ENCODE data around the gene GNE. TPM values are rescaled to one million over a fixed set of nuclear protein-coding genes. Genes with fewer than 3 reads are reported as not detected.

The GNE gene
- total and polyA plus RNA-seq, 2 of the 13 experiments (the other 11 are each of a cell fraction or from before 2014, with no cell fraction given) = 16.1 to 24.1 TPM

DNA sequence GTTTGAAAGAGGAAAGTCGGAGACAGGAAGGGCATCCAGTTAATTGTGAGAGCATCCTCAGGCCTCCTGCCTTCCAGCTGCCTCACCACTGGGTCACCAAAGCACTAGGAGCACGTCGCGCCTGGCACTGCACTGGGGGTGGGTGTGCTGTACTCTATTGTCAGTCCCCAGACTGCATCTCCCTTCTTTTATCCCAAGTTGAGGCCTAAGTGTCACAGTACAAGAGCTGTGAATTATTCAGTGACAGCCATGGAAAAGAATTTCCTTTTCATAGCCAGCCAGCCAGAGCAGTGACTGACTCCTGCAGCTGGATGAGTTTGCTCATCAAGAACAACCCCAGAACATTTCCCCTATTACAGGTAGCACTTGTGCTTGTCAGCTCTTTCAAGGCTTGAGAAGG, 51.2 kb downstream of the GNE start:
- Histone ChIP-seq H3K27me3 (ENCODE audit: control insufficient read depth in 1 of 2, insufficient read depth in 2 of 2, low read length in 2 of 2) (no peaks in the 10 kb centered on the region), H2AFZ (ENCODE audit: low read length) (no peak overlapping the region), H3K9me3 (ENCODE audit: low read length) (no peaks in the 10 kb centered on the region), H3K79me2 (ENCODE audit: insufficient read depth, low read length) (peaks cover 21% of the 10 kb centered on the region), H3K9ac (ENCODE audit: insufficient read depth, low read depth, low read length) (no peak overlapping the region), H4K20me1 (ENCODE audit: insufficient read depth, low read length) (peaks cover 9% of the 10 kb centered on the region; the same call in 1 of the 2 replicates), H3K4me3 (replicated peaks in 1 of 3; ENCODE audit: insufficient read depth in 1 of 3, low read depth in 2 of 3, low read length in 3 of 3) (no peak overlapping the region), H3K27ac (ENCODE audit: extremely low read length, insufficient read depth, low read length) (peak overlapping the region; percentile 65), H3K4me2 (ENCODE audit: low read depth, low read length) (peak overlapping the region; percentile 33), H3K4me1 (ENCODE audit: insufficient read depth, low read length) (peaks cover 37% of the 10 kb centered on the region), H3K36me3 (replicated peaks in 1 of 2; ENCODE audit: control insufficient read depth in 1 of 2, insufficient read depth in 2 of 2, low read length in 2 of 2) (peaks cover 36 to 91% of the 10 kb centered on the region in 2 experiments)
- no peak for FAIRE-seq
- peak; percentile 40 for ATAC-seq
- intact Hi-C loops (cut with micrococcal nuclease; ENCODE audit: unreplicated experiment) = no loop called here
- in situ Hi-C loops (cut with HindIII; ENCODE audit: extremely low pct_ligation_motif_present, low pct_unique_long_range_greater_than_20kb) = no loop called here
- BruUV-seq (replicated peaks) = no TSS peak
- CTCF ChIA-PET (ENCODE audit: low intra/inter-chr PET ratio, low total read pairs) = no interaction called here
- 93% methylated on average over 4 of the region's 4 CpGs for WGBS (ENCODE audit: low lambda C conversion rate)
- no peak for DNase-seq (ENCODE audit: low spot score)
- peak; percentile 45 for TF ChIP-seq ZNF781 (CRISPR knock-in tag; IDR thresholded peaks at IDR 0.05; ENCODE audit: borderline replicate concordance, not compliant biosample characterization)
- TF ChIP-seq, protein P1, sequence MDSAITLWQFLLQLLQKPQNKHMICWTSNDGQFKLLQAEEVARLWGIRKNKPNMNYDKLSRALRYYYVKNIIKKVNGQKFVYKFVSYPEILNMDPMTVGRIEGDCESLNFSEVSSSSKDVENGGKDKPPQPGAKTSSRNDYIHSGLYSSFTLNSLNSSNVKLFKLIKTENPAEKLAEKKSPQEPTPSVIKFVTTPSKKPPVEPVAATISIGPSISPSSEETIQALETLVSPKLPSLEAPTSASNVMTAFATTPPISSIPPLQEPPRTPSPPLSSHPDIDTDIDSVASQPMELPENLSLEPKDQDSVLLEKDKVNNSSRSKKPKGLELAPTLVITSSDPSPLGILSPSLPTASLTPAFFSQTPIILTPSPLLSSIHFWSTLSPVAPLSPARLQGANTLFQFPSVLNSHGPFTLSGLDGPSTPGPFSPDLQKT (CRISPR knock-in tag; IDR thresholded peaks at IDR 0.05; ENCODE audit: borderline replicate concordance) = no peak
- POLR2A ChIA-PET = interaction anchor here (0.8 to 4.7 kb wide), 3 partner anchors 15 to 51 kb away, joined by 3 to 62 read pairs (median 4); partner anchors contain the start of genes CLTA and GNE

DNA sequence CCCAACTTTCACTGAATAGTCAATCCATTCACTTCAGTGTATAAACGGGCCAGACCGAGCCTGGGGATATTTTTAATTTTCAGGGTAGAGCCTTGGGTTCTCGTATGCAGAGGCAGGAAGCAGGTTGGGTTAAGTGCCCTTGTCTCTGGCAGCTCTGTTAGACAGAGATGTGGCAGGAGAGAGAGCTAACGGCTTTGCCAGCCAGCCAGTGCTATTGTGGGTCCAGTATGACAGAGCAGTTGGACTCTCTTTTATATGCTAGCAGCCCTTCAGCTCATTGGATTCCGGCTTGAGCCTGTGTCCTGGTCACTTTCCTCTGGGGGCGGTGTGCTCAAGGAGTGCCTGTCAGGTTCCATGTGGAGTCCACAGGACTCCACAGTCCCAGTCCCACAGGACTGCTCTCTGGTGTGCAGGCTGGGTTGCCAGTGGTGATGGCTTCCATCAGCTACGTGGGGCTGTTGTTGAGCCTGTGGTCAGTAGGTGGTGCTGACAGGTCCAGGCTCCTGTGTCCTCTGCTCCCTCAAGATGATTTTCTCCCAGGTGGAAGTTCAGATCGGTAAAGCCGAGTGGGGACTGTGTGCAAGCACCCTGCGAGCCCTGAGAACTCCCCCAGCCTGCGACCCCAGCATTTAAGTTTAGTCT, 53.2 kb downstream of the GNE start:
- Histone ChIP-seq H4K20me1 (ENCODE audit: insufficient read depth, low read length) (peaks cover 9% of the 10 kb centered on the region; the same call in 1 of the 2 replicates), H3K9me3 (ENCODE audit: low read length) (no peaks in the 10 kb centered on the region), H2AFZ (ENCODE audit: low read length) (no peak overlapping the region), H3K36me3 (replicated peaks in 1 of 2; ENCODE audit: control insufficient read depth in 1 of 2, insufficient read depth in 2 of 2, low read length in 2 of 2) (peaks cover 29 to 89% of the 10 kb centered on the region in 2 experiments), H3K79me2 (ENCODE audit: insufficient read depth, low read length) (peaks cover 19% of the 10 kb centered on the region), H3K4me1 (ENCODE audit: insufficient read depth, low read length) (peaks cover 37% of the 10 kb centered on the region), H3K4me2 (ENCODE audit: low read depth, low read length) (no peak overlapping the region), H3K27ac (ENCODE audit: extremely low read length, insufficient read depth, low read length) (no peak overlapping the region), H3K4me3 (replicated peaks in 1 of 3; ENCODE audit: insufficient read depth in 1 of 3, low read depth in 2 of 3, low read length in 3 of 3) (no peak overlapping the region), H3K27me3 (ENCODE audit: control insufficient read depth in 1 of 2, insufficient read depth in 2 of 2, low read length in 2 of 2) (no peaks in the 10 kb centered on the region), H3K9ac (ENCODE audit: insufficient read depth, low read depth, low read length) (no peak overlapping the region)
- FAIRE-seq (peak; percentile 37), DNase-seq (ENCODE audit: low spot score) (no peak), ATAC-seq (peak; percentile 83)
- WGBS (ENCODE audit: low lambda C conversion rate) = 97% methylated on average over 9 of the region's 11 CpGs
- no TSS peak for BruUV-seq (replicated peaks)
- in situ Hi-C loops (cut with HindIII; ENCODE audit: extremely low pct_ligation_motif_present, low pct_unique_long_range_greater_than_20kb) (no loop called here), intact Hi-C loops (cut with micrococcal nuclease; ENCODE audit: unreplicated experiment) (no loop called here)
- CTCF ChIA-PET (ENCODE audit: low intra/inter-chr PET ratio, low total read pairs) = interaction anchor here (0.6 kb wide), 1 partner anchor 124 kb away, joined by 4 read pairs; no protein-coding TSS in a partner anchor
- POLR2A ChIA-PET = interaction anchor here (4.7 kb wide), 1 partner anchor 13 kb away, joined by 62 read pairs; the partner anchor contains the start of gene CLTA
- TF ChIP-seq STAG1 (CRISPR knock-in tag; IDR thresholded peaks at IDR 0.05) (peak; percentile 62), SMAD1 (CRISPR knock-in tag; IDR thresholded peaks at IDR 0.05; ENCODE audit: borderline replicate concordance, low read depth) (no peak), PAF1 (CRISPR knock-in tag; IDR thresholded peaks at IDR 0.05) (no peak), GLI4 (CRISPR knock-in tag; IDR thresholded peaks at IDR 0.05; ENCODE audit: borderline replicate concordance) (no peak)
- TF ChIP-seq, protein P2, sequence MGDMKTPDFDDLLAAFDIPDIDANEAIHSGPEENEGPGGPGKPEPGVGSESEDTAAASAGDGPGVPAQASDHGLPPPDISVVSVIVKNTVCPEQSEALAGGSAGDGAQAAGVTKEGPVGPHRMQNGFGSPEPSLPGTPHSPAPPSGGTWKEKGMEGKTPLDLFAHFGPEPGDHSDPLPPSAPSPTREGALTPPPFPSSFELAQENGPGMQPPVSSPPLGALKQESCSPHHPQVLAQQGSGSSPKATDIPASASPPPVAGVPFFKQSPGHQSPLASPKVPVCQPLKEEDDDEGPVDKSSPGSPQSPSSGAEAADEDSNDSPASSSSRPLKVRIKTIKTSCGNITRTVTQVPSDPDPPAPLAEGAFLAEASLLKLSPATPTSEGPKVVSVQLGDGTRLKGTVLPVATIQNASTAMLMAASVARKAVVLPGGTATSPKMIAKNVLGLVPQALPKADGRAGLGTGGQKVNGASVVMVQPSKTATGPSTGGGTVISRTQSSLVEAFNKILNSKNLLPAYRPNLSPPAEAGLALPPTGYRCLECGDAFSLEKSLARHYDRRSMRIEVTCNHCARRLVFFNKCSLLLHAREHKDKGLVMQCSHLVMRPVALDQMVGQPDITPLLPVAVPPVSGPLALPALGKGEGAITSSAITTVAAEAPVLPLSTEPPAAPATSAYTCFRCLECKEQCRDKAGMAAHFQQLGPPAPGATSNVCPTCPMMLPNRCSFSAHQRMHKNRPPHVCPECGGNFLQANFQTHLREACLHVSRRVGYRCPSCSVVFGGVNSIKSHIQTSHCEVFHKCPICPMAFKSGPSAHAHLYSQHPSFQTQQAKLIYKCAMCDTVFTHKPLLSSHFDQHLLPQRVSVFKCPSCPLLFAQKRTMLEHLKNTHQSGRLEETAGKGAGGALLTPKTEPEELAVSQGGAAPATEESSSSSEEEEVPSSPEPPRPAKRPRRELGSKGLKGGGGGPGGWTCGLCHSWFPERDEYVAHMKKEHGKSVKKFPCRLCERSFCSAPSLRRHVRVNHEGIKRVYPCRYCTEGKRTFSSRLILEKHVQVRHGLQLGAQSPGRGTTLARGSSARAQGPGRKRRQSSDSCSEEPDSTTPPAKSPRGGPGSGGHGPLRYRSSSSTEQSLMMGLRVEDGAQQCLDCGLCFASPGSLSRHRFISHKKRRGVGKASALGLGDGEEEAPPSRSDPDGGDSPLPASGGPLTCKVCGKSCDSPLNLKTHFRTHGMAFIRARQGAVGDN (CRISPR knock-in tag; IDR thresholded peaks at IDR 0.05) = peak; percentile 18; the same call in 1 of the 2 replicates
- TF ChIP-seq, protein P3, sequence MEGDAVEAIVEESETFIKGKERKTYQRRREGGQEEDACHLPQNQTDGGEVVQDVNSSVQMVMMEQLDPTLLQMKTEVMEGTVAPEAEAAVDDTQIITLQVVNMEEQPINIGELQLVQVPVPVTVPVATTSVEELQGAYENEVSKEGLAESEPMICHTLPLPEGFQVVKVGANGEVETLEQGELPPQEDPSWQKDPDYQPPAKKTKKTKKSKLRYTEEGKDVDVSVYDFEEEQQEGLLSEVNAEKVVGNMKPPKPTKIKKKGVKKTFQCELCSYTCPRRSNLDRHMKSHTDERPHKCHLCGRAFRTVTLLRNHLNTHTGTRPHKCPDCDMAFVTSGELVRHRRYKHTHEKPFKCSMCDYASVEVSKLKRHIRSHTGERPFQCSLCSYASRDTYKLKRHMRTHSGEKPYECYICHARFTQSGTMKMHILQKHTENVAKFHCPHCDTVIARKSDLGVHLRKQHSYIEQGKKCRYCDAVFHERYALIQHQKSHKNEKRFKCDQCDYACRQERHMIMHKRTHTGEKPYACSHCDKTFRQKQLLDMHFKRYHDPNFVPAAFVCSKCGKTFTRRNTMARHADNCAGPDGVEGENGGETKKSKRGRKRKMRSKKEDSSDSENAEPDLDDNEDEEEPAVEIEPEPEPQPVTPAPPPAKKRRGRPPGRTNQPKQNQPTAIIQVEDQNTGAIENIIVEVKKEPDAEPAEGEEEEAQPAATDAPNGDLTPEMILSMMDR (CRISPR knock-in tag; IDR thresholded peaks at IDR 0.05) = peak; percentile 70
